HepG2 (cell line): ENCODE data around the gene PA2G4. TPM values are rescaled to one million over a fixed set of nuclear protein-coding genes. Genes with fewer than 3 reads are reported as not detected.

Experiments used
- ATAC-seq: fragments of 200-7000 bp; cut with Tn5 transposase; 3 replicates; pipeline ENCODE4 v1.9.1; 2020; ENCODE audit warnings: mild to moderate bottlenecking, moderate library complexity
- BruUV-seq: library from RNA; stranded (reverse); fragments of 400-500 nt; replicated peaks from 2 replicates; lab custom pipeline; 2021; lab: Mats Ljungman, UMichigan
- CTCF ChIA-PET: fragments of 300-600 bp; formaldehyde crosslinking; extraction: SDS; loops from one replicate; lab custom pipeline; 2021; ENCODE audit warnings: low total read pairs, inconsistent platforms, low intra/inter-chr PET ratio; lab: Yijun Ruan, JAX
- POLR2A ChIA-PET: fragments of 350-600 bp; sonication (Branson Sonifier 250); formaldehyde crosslinking; loops from one replicate; lab custom pipeline; 2020; ENCODE audit warnings: antibody characterized with exemption, inconsistent platforms; lab: Yijun Ruan, JAX
- DNase-seq: peaks from one replicate; pipeline ENCODE4 v3.0.0-alpha.2; 2015; ENCODE audit warnings: low spot score
- FAIRE-seq: peaks from 3 replicates; lab custom pipeline; 2011; peaks lifted over from hg19 to GRCh38; lab: Jason Lieb, UNC
- H2AFZ ChIP-seq: one replicate; pipeline ENCODE4 v1.6.1; 2011; ENCODE audit warnings: low read length, inconsistent platforms
- H3K27ac ChIP-seq: fragments of 300-600 bp; 3 replicates; pipeline ENCODE4 v1.8.0; 2011; ENCODE audit warnings: mixed run types, mild to moderate bottlenecking, mixed read lengths, low read length, inconsistent platforms; ENCODE audit not compliant: insufficient read depth; ENCODE audit errors: extremely low read length
- H3K27me3 ChIP-seq, 2 experiments: fragments of 200-600 bp in 1 of 2; 2 replicates in 1 of 2; 3 replicates in 1 of 2; pipeline versions ENCODE4 v1.6.0 to v1.8.0; 2011; ENCODE audit warnings: low read length in 2 of 2, mild to moderate bottlenecking in 2 of 2, moderate library complexity in 2 of 2, inconsistent platforms in 1 of 2; ENCODE audit not compliant: insufficient read depth in 2 of 2, control insufficient read depth in 1 of 2
- H3K36me3 ChIP-seq, 2 experiments: fragments of 200-600 bp in 1 of 2; replicated peaks in 1 of 2; 2 replicates in 1 of 2; 3 replicates in 1 of 2; pipeline versions ENCODE4 v1.5.1 to v1.8.0; 2011; ENCODE audit warnings: low read length in 2 of 2, inconsistent platforms in 1 of 2; ENCODE audit not compliant: insufficient read depth in 2 of 2, control insufficient read depth in 1 of 2
- H3K4me1 ChIP-seq: 2 replicates; pipeline ENCODE4 v1.5.1; 2012; ENCODE audit warnings: low read length, inconsistent platforms; ENCODE audit not compliant: insufficient read depth
- H3K4me2 ChIP-seq: 2 replicates; pipeline ENCODE4 v1.6.0; 2011; ENCODE audit warnings: low read depth, low read length, inconsistent platforms
- H3K4me3 ChIP-seq, 3 experiments: fragments of 200-600 bp in 1 of 3; sonication (generic), shearing (Covaris generic) in 1 of 3; replicated peaks in 1 of 3; 2 replicates each; pipeline ENCODE4 v1.5.1; 2011 to 2016; ENCODE audit warnings: low read length in 3 of 3, inconsistent platforms in 2 of 3, low read depth in 2 of 3, mild to moderate bottlenecking in 2 of 3, control low read depth in 1 of 3, mixed read lengths in 1 of 3; ENCODE audit not compliant: insufficient read depth in 1 of 3
- H3K79me2 ChIP-seq: one replicate; pipeline ENCODE4 v1.6.1; 2011; ENCODE audit warnings: low read length, inconsistent platforms; ENCODE audit not compliant: insufficient read depth
- H3K9ac ChIP-seq: 2 replicates; pipeline ENCODE4 v1.6.0; 2011; ENCODE audit warnings: mild to moderate bottlenecking, low read depth, low read length, inconsistent platforms; ENCODE audit not compliant: insufficient read depth
- H3K9me3 ChIP-seq: 2 replicates; pipeline ENCODE4 v1.5.1; 2012; ENCODE audit warnings: mild to moderate bottlenecking, low read length
- H4K20me1 ChIP-seq: 2 replicates; pipeline ENCODE4 v1.6.0; 2011; ENCODE audit warnings: inconsistent platforms, mild to moderate bottlenecking, low read length, moderate library complexity; ENCODE audit not compliant: insufficient read depth
- DMAP1 ChIP-seq: IDR thresholded peaks from 2 replicates; pipeline ENCODE4 v1.6.1; 2016
- ERF ChIP-seq: IDR thresholded peaks from 2 replicates; pipeline ENCODE4 v1.6.1; 2018; ENCODE audit warnings: missing biosample characterization, missing genetic modification reagents
- GATAD1 ChIP-seq: IDR thresholded peaks from 2 replicates; pipeline ENCODE4 v1.6.1; 2016; ENCODE audit warnings: missing genetic modification reagents, missing compliant biosample characterization
- MBNL3 ChIP-seq: fragments of 250-450 bp; sonication (Bioruptor Pico); conservative IDR thresholded peaks from 2 replicates; pipeline ENCODE4 v1.8.0; 2022; ENCODE audit warnings: mild to moderate bottlenecking, inconsistent platforms
- ZBTB33 ChIP-seq: sonication (generic); formaldehyde crosslinking; IDR thresholded peaks from 2 replicates; pipeline ENCODE4 v1.4.0; 2020; ENCODE audit warnings: missing genetic modification reagents
- ZNF143 ChIP-seq: sonication (generic); formaldehyde crosslinking; IDR thresholded peaks from 2 replicates; pipeline ENCODE4 v1.4.0; 2020; ENCODE audit warnings: missing genetic modification reagents
- ZNF816 ChIP-seq: sonication (generic); formaldehyde crosslinking; IDR thresholded peaks from 2 replicates; pipeline ENCODE4 v1.8.0; 2022; ENCODE audit warnings: missing genetic modification reagents, mild to moderate bottlenecking, borderline replicate concordance
- WGBS: methylation state at CpG from one replicate; pipeline ENCODE4 v1.1.6; 2017; ENCODE audit warnings: low lambda C conversion rate; 5-methylcytosine and 5-hydroxymethylcytosine counted together
- in situ Hi-C: cut with HindIII; loops from 2 replicates; pipeline ENCODE4 v1.10.0; 2017; ENCODE audit warnings: low pct_unique_long_range_greater_than_20kb; ENCODE audit not compliant: extremely low pct_ligation_motif_present
- intact Hi-C: fragments of 100-400 bp; cut with micrococcal nuclease; formaldehyde crosslinking; loops from one replicate; pipeline ENCODE4 v1.10.0; 2022; ENCODE audit not compliant: unreplicated experiment
- polyA plus RNA-seq, 8 experiments: library from polyadenylated mRNA; depleted of rRNA in 3 of 8; stranded (reverse) in 7 of 8; unstranded in 1 of 8; fragments of >200 nt; fragmentation: Illumina TruSeq in 4 of 8; extraction: Trizol in 4 of 8; gene quantifications; 2 replicates each; pipeline versions ENCODE4 v1.2.1 to v1.2.3, GENCODE V29; 2011 to 2016; ENCODE audit warnings: low read depth in 4 of 8, missing spikeins in 1 of 8, mixed read lengths in 1 of 8; ENCODE audit not compliant: insufficient read depth in 1 of 8
- total RNA-seq, 5 experiments: library from RNA; depleted of rRNA; stranded (reverse); fragments of >200 nt; fragmentation: Illumina TruSeq; extraction: Trizol; gene quantifications; 2 replicates each; pipeline ENCODE4 v1.2.3, GENCODE V29; 2016; ENCODE audit warnings: low read depth in 1 of 5

The PA2G4 gene
- total and polyA plus RNA-seq, 2 of the 13 experiments (the other 11 are each of a cell fraction or from before 2014, with no cell fraction given), result 147 to 240 TPM

- in situ Hi-C loops (no loop called here), intact Hi-C loops (loop anchor here (5.0 kb wide), 2 partner anchors 68 to 352 kb away; partner anchors contain the start of gene SPRYD4)
- H3K4me1 ChIP-seq, result peaks cover 24% of the 10 kb centered on the region
- no peak overlapping the region for H2AFZ ChIP-seq
- H3K9me3 ChIP-seq, result no peaks in the 10 kb centered on the region
- H3K4me3 ChIP-seq, result peak overlapping the region in 2 of 3 experiments; percentile 69 to 86; a peak in 4 of 6 replicates
- no peak for ATAC-seq
- H3K36me3 ChIP-seq, result peaks cover 13 to 28% of the 10 kb centered on the region in 2 experiments; a peak in 4 of 5 replicates
- CTCF ChIA-PET, result interaction anchor here (1.4 kb wide), 1 partner anchor 37 kb away, joined by 4 read pairs; no protein-coding TSS in a partner anchor
- no peaks in the 10 kb centered on the region for H4K20me1 ChIP-seq
- no peak for FAIRE-seq
- H3K9ac ChIP-seq, result peak overlapping the region; percentile 99
- 88% methylated on average over 10 of the region's 10 CpGs for WGBS
- POLR2A ChIA-PET, result interaction anchor here (0.6 to 6.2 kb wide), 5 partner anchors 12 to 611 kb away, joined by 4 to 128 read pairs (median 6); partner anchors contain the start of genes ERBB3, MYL6, PA2G4 and SMARCC2
- no TSS peak for BruUV-seq
- peak overlapping the region; percentile 93 for H3K27ac ChIP-seq
- DNase-seq, result no peak
- TF ChIP-seq ZNF143 (CRISPR knock-in tag) (no peak), GATAD1 (no peak), ZNF816 (0 out of 2 replicates have a peak, but pooled peaks have one; percentile 52), ERF (CRISPR knock-in tag) (no peak), DMAP1 (no peak), ZBTB33 (CRISPR knock-in tag) (peak; percentile 26; the same call in 1 of the 2 replicates), MBNL3 (CRISPR knock-in tag) (no peak)
- H3K4me2 ChIP-seq, result peak overlapping the region; percentile 84
- peaks cover 15% of the 10 kb centered on the region for H3K79me2 ChIP-seq
- H3K27me3 ChIP-seq, result no peaks in the 10 kb centered on the region; a peak in 1 of 5 replicates
Observed at GRCh38 chr12:56115329-56115728, 11.0 kb downstream of the PA2G4 start.
